ENCODE results near the gene ALCAM.

ALCAM gene

GRCh38 chr3:105521770-105522169 lies 155.1 kb downstream of the ALCAM start:
- no peak for DNase-seq (ENCODE audit: extremely low read depth in 1 of 2, low read depth in 1 of 2)

GRCh38 chr3:105523501-105523900 lies 156.8 kb downstream of the ALCAM start:
- DNase-seq (ENCODE audit: extremely low read depth in 1 of 2, low read depth in 1 of 2): no peak

GRCh38 chr3:105525531-105525930 lies 158.8 kb downstream of the ALCAM start:
- DNase-seq (ENCODE audit: extremely low read depth in 1 of 2, low read depth in 1 of 2): no peak

GRCh38 chr3:105526360-105527111 lies 159.8 kb downstream of the ALCAM start:
- DNase-seq (ENCODE audit: extremely low read depth in 1 of 2, low read depth in 1 of 2): no peak

- no peak for DNase-seq (ENCODE audit: extremely low read depth in 1 of 2, low read depth in 1 of 2)
Observed at GRCh38 chr3:105527535-105527934, 160.8 kb downstream of the ALCAM start.

- DNase-seq (ENCODE audit: extremely low read depth in 1 of 2, low read depth in 1 of 2): no peak
Observed at GRCh38 chr3:105527949-105528348, 161.2 kb downstream of the ALCAM start.

GRCh38 chr3:105528955-105529354 lies 162.2 kb downstream of the ALCAM start:
- DNase-seq (ENCODE audit: extremely low read depth in 1 of 2, low read depth in 1 of 2): no peak

GRCh38 chr3:105529456-105529855 lies 162.7 kb downstream of the ALCAM start:
- DNase-seq (ENCODE audit: extremely low read depth in 1 of 2, low read depth in 1 of 2): no peak

- no peak for DNase-seq (ENCODE audit: extremely low read depth in 1 of 2, low read depth in 1 of 2)
Observed at GRCh38 chr3:105532251-105532650, 165.5 kb downstream of the ALCAM start.

GRCh38 chr3:105533960-105534359 lies 167.3 kb downstream of the ALCAM start:
- DNase-seq (ENCODE audit: extremely low read depth in 1 of 2, low read depth in 1 of 2): no peak

GRCh38 chr3:105534491-105534890 lies 167.8 kb downstream of the ALCAM start:
- no peak for DNase-seq (ENCODE audit: extremely low read depth in 1 of 2, low read depth in 1 of 2)

GRCh38 chr3:105537371-105538080 lies 170.8 kb downstream of the ALCAM start:
- DNase-seq (ENCODE audit: extremely low read depth in 1 of 2, low read depth in 1 of 2): no peak

GRCh38 chr3:105538483-105538882 lies 171.8 kb downstream of the ALCAM start:
- no peak for DNase-seq (ENCODE audit: extremely low read depth in 1 of 2, low read depth in 1 of 2)

- DNase-seq (ENCODE audit: extremely low read depth in 1 of 2, low read depth in 1 of 2): no peak
Observed at GRCh38 chr3:105539897-105540296, 173.2 kb downstream of the ALCAM start.

- no peak for DNase-seq (ENCODE audit: extremely low read depth in 1 of 2, low read depth in 1 of 2)
Observed at GRCh38 chr3:105542282-105543019, 175.7 kb downstream of the ALCAM start.

GRCh38 chr3:105545051-105545450 lies 178.3 kb downstream of the ALCAM start:
- no peak for DNase-seq (ENCODE audit: extremely low read depth in 1 of 2, low read depth in 1 of 2)

GRCh38 chr3:105553851-105554250 lies 187.1 kb downstream of the ALCAM start:
- no peak for DNase-seq (ENCODE audit: extremely low read depth in 1 of 2, low read depth in 1 of 2)

- no peak for DNase-seq (ENCODE audit: extremely low read depth in 1 of 2, low read depth in 1 of 2)
Observed at GRCh38 chr3:105555206-105555605, 188.5 kb downstream of the ALCAM start.

- DNase-seq (ENCODE audit: extremely low read depth in 1 of 2, low read depth in 1 of 2): no peak
Observed at GRCh38 chr3:105559856-105560255, 193.1 kb downstream of the ALCAM start.

GRCh38 chr3:105561876-105562275 lies 195.2 kb downstream of the ALCAM start:
- DNase-seq (ENCODE audit: extremely low read depth in 1 of 2, low read depth in 1 of 2): no peak

- DNase-seq (ENCODE audit: extremely low read depth in 1 of 2, low read depth in 1 of 2): no peak
Observed at GRCh38 chr3:105564546-105565288, 198.0 kb downstream of the ALCAM start.
